Measurements from ENCODE around the gene SORCS1. TPM values are rescaled to one million over a fixed set of nuclear protein-coding genes. Genes with fewer than 3 reads are reported as not detected.

SORCS1 gene
- total and polyA plus RNA-seq, 2 of the 8 experiments (the other 6 are each of a cell fraction or from before 2014, with no cell fraction given), result 4.1 to 4.6 TPM

DNA sequence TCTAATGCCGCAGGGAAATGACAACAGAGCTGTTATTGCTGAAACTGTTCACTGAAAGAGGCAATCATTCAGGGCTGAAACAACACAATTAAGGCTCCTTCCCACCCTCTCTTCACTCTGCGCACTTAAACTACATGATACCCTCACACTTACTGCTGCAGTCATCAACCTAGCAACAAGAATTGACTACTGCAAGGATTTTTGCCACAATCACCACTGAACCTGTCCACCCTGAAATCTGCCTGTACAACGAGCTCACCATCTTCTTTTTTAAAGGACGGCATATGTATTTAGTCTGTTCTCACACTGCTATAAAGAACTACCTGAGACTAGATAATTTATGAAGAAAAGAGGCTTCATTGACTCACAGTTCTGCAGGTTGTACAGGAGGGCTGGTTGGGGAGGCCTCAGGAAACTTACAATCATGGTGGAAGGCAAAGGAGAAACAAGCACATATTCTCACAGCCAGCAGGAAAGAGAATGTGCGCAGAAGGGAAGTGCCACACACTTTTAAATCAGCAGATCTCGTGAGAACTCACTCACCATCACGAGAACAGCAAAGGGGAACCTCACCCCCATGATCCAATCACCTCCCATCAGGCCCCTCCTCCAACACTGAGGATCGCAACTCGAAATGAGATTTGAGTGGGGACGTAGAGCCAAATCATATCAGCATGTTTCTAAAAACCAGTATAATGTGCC, 131.7 kb downstream of the SORCS1 start:
- no peak overlapping the region for H3K18ac ChIP-seq (ENCODE audit: extremely low read depth, low read length)
- no peak overlapping the region for H3K23ac ChIP-seq (ENCODE audit: insufficient read length)
- H3K4me1 ChIP-seq (replicated peaks in 1 of 4; ENCODE audit: control insufficient read depth in 3 of 4, insufficient read depth in 4 of 4, low read length in 3 of 4), result peaks cover 0 to 5% (median 2%) of the 10 kb centered on the region in 4 experiments; a peak in 2 of 7 replicates
- H2BK20ac ChIP-seq (ENCODE audit: low read length), result no peak overlapping the region
- 89% methylated on average over 10 of the region's 10 CpGs; no CpG with 5 or more reads in 1 of the 2 experiments for WGBS, 2 experiments (ENCODE audit: extremely low coverage in 1 of 2, insufficient coverage in 1 of 2, insufficient read length in 1 of 2, insufficient replicate concordance in 2 of 2, low coverage in 1 of 2, low lambda C conversion rate in 2 of 2, missing lambda C conversion rate in 1 of 2)
- H2AFZ ChIP-seq (ENCODE audit: low read length), result no peak overlapping the region
- ChIA-PET POLR2A (ENCODE audit: partially characterized antibody) (no interaction called here), CTCF (ENCODE audit: partially characterized antibody) (interaction anchor here (0.6 to 1.6 kb wide), 5 partner anchors 14 to 346 kb away, joined by 3 to 4 read pairs (median 3); no protein-coding TSS in a partner anchor)
- no peaks in the 10 kb centered on the region for H3K79me1 ChIP-seq (ENCODE audit: low read depth, low read length)
- H3K9ac ChIP-seq (replicated peaks in 1 of 4; ENCODE audit: extremely low read depth in 1 of 4, low read depth in 3 of 4, low read length in 3 of 4), result no peak overlapping the region; a peak in 1 of 7 replicates
- no peaks in the 10 kb centered on the region for H4K20me1 ChIP-seq (replicated peaks in 1 of 2; ENCODE audit: control insufficient read depth in 1 of 2, insufficient read depth in 2 of 2, low read length in 2 of 2)
- no peak overlapping the region for H4K91ac ChIP-seq (replicated peaks; ENCODE audit: insufficient read length, low read length)
- no peak overlapping the region for H2AK5ac ChIP-seq (ENCODE audit: low read depth, low read length)
- H2BK5ac ChIP-seq (ENCODE audit: low read depth, low read length), result no peak overlapping the region
- no peak overlapping the region for H4K5ac ChIP-seq (ENCODE audit: insufficient read length, low read depth, low read length)
- H3K79me2 ChIP-seq (ENCODE audit: control insufficient read depth in 1 of 2, insufficient read depth in 2 of 2, low read length in 2 of 2), result no peaks in the 10 kb centered on the region
- no peak overlapping the region for H3K27ac ChIP-seq (ENCODE audit: low read depth, low read length)
- H3K36me3 ChIP-seq (ENCODE audit: control insufficient read depth in 2 of 4, insufficient read depth in 4 of 4, low read length in 3 of 4), result no peaks in the 10 kb centered on the region
- no peaks in the 10 kb centered on the region for H3K9me3 ChIP-seq (ENCODE audit: insufficient read depth in 2 of 2, low read depth in 1 of 2, low read length in 1 of 2)
- no peak overlapping the region for H3K4me2 ChIP-seq (ENCODE audit: insufficient read depth in 1 of 2, low read depth in 2 of 2, low read length in 2 of 2)
- no peak overlapping the region for H3K56ac ChIP-seq (replicated peaks; ENCODE audit: insufficient read length, low read depth, low read length)
- no peak overlapping the region for H3K4ac ChIP-seq (replicated peaks; ENCODE audit: insufficient read length, low read depth, low read length)
- H2BK12ac ChIP-seq (ENCODE audit: low read depth, low read length), result no peak overlapping the region
- no peaks in the 10 kb centered on the region for H3K27me3 ChIP-seq (replicated peaks in 1 of 4; ENCODE audit: control insufficient read depth in 3 of 4, extremely low read depth in 1 of 4, insufficient read depth in 3 of 4, low read length in 3 of 4)
- no peak overlapping the region for H3K4me3 ChIP-seq (ENCODE audit: extremely low read depth in 1 of 4, insufficient read depth in 2 of 4, low read depth in 3 of 4, low read length in 4 of 4)
- H4K8ac ChIP-seq (ENCODE audit: extremely low read depth, insufficient read depth, low read length), result no peak overlapping the region
- H3K14ac ChIP-seq (ENCODE audit: insufficient read length), result no peak overlapping the region
- no peak overlapping the region for H2BK15ac ChIP-seq (ENCODE audit: low read length)
- FAIRE-seq, result no peak
- no peaks in the 10 kb centered on the region for H3K23me2 ChIP-seq (ENCODE audit: low read depth, low read length)
- H2BK120ac ChIP-seq (replicated peaks; ENCODE audit: low read depth, low read length), result no peak overlapping the region
- DNase-seq (ENCODE audit: low read depth in 1 of 2, low spot score in 2 of 2), result no peak
- TF ChIP-seq RAD21 (IDR thresholded peaks at IDR 0.05 in 1 of 2, conservative IDR thresholded peaks at IDR 0.05 in 1 of 2; ENCODE audit: low read depth in 2 of 2, low read length in 2 of 2), result no peak
- TF ChIP-seq KDM1A (IDR thresholded peaks at IDR 0.05; ENCODE audit: borderline replicate concordance, low read length), result no peak
- no peak for TF ChIP-seq EZH2 (IDR thresholded peaks at IDR 0.05; ENCODE audit: low read depth, low read length, severe bottlenecking)
